WTC11 (cell line): Measurements from ENCODE around the gene PTPN4. TPM values are rescaled to one million over a fixed set of nuclear protein-coding genes. Genes with fewer than 3 reads are reported as not detected.

Source experiments
- ATAC-seq: fragments of 200-7000 bp; cut with Tn5 transposase; 2 replicates; pipeline ENCODE4 v1.10.0; 2021; ENCODE audit warnings: mild to moderate bottlenecking, moderate library complexity
- CTCF ChIA-PET: fragments of 300-600 bp; sonication (Branson Sonifier 250); formaldehyde crosslinking; loops from one replicate; lab custom pipeline; 2021; ENCODE audit warnings: antibody characterized with exemption; lab: Charles Lee
- POLR2A ChIA-PET: fragments of 350-600 bp; sonication (Branson Sonifier 250); formaldehyde crosslinking; loops from one replicate; lab custom pipeline; 2021; ENCODE audit warnings: antibody characterized with exemption; lab: Charles Lee
- DNase-seq: peaks from one replicate; pipeline ENCODE4 v3.0.0; 2021; ENCODE audit warnings: low spot score
- H3K27ac Mint-ChIP-seq: 2 replicates; pipeline ENCODE4 v1.8.0; 2021; ENCODE audit warnings: mixed read lengths
- H3K27me3 Mint-ChIP-seq: 2 replicates; pipeline ENCODE4 v1.8.0; 2021; ENCODE audit warnings: low read depth, mild to moderate bottlenecking, moderate library complexity, mixed read lengths
- H3K36me3 Mint-ChIP-seq: 2 replicates; pipeline ENCODE4 v1.8.0; 2021; ENCODE audit warnings: mixed read lengths
- H3K4me1 Mint-ChIP-seq: 2 replicates; pipeline ENCODE4 v1.8.0; 2022; ENCODE audit warnings: mixed read lengths
- H3K4me3 Mint-ChIP-seq: 2 replicates; pipeline ENCODE4 v1.8.0; 2021; ENCODE audit warnings: mild to moderate bottlenecking, moderate library complexity, mixed read lengths
- H3K9me3 Mint-ChIP-seq: 2 replicates; pipeline ENCODE4 v1.8.0; 2021; ENCODE audit warnings: mixed read lengths
- E2F1 ChIP-seq: sonication (generic); formaldehyde crosslinking; IDR thresholded peaks from 2 replicates; pipeline ENCODE4 v1.8.0; 2022; ENCODE audit warnings: mild to moderate bottlenecking, missing genetic modification reagents
- GTF2I ChIP-seq: fragments of 250-450 bp; sonication (Bioruptor Pico); conservative IDR thresholded peaks from 2 replicates; pipeline ENCODE4 v1.4.0; 2021; ENCODE audit warnings: mild to moderate bottlenecking
- IRF2 ChIP-seq: sonication (generic); formaldehyde crosslinking; IDR thresholded peaks from 2 replicates; pipeline ENCODE4 v1.8.0; 2022; ENCODE audit warnings: low read depth, missing genetic modification reagents, borderline replicate concordance
- JAZF1 ChIP-seq: fragments of 250-450 bp; sonication (Bioruptor Pico); IDR thresholded peaks from 2 replicates; pipeline ENCODE4 v1.9.0; 2021; ENCODE audit warnings: moderate library complexity, mild to moderate bottlenecking, inconsistent platforms
- MXD4 ChIP-seq: fragments of 250-450 bp; sonication (Bioruptor Pico); IDR thresholded peaks from 2 replicates; pipeline ENCODE4 v1.8.0; 2021; ENCODE audit warnings: mild to moderate bottlenecking, moderate library complexity, borderline replicate concordance
- NR2C2 ChIP-seq: sonication (generic); formaldehyde crosslinking; IDR thresholded peaks from 2 replicates; pipeline ENCODE4 v1.8.0; 2022; ENCODE audit warnings: mild to moderate bottlenecking, missing genetic modification reagents
- SOX15 ChIP-seq: fragments of 250-450 bp; sonication (Bioruptor Pico); IDR thresholded peaks from 2 replicates; pipeline ENCODE4 v1.9.0; 2021; ENCODE audit warnings: mild to moderate bottlenecking
- STAT6 ChIP-seq: sonication (generic); formaldehyde crosslinking; conservative IDR thresholded peaks from 2 replicates; pipeline ENCODE4 v1.8.1; 2023; ENCODE audit warnings: mild to moderate bottlenecking, low read depth, missing genetic modification reagents, moderate library complexity
- ZNF425 ChIP-seq: fragments of 250-450 bp; sonication (Bioruptor Pico); conservative IDR thresholded peaks from 2 replicates; pipeline ENCODE4 v1.9.0; 2021; ENCODE audit warnings: mild to moderate bottlenecking
- ZNF532 ChIP-seq: fragments of 250-450 bp; sonication (Bioruptor Pico); IDR thresholded peaks from 2 replicates; pipeline ENCODE4 v1.9.0; 2021; ENCODE audit warnings: mild to moderate bottlenecking, borderline replicate concordance
- ZNF671 ChIP-seq: fragments of 250-450 bp; sonication (Bioruptor Pico); IDR thresholded peaks from 2 replicates; pipeline ENCODE4 v1.8.0; 2021; ENCODE audit warnings: mild to moderate bottlenecking
- ZSCAN18 ChIP-seq: fragments of 250-450 bp; sonication (Bioruptor Pico); IDR thresholded peaks from 2 replicates; pipeline ENCODE4 v2.1.2; 2022; ENCODE audit warnings: mild to moderate bottlenecking, moderate library complexity
- total RNA-seq: library from RNA; stranded (reverse); gene quantifications from 3 replicates; pipeline ENCODE4 v1.2.3, GENCODE V29; 2021
- TF ChIP-seq, protein P1 (sequence below): sonication (generic); formaldehyde crosslinking; IDR thresholded peaks from 2 replicates; pipeline ENCODE4 v1.8.1; 2022; ENCODE audit warnings: low read depth, mild to moderate bottlenecking, moderate library complexity, missing genetic modification reagents, borderline replicate concordance
- TF ChIP-seq, protein P2 (sequence below): sonication (generic); formaldehyde crosslinking; IDR thresholded peaks from 2 replicates; pipeline ENCODE4 v1.8.1; 2023; ENCODE audit warnings: mild to moderate bottlenecking, missing genetic modification reagents, moderate library complexity

Gene PTPN4
- total RNA-seq, 1 experiment from 2014 or later, result 85.8 TPM

GRCh38 chr2:119837350-119837749, 77.6 kb downstream of the PTPN4 start:
- peaks cover 29% of the 10 kb centered on the region for H3K4me1 Mint-ChIP-seq
- no peak for DNase-seq
- H3K36me3 Mint-ChIP-seq, result peaks cover 11% of the 10 kb centered on the region
- CTCF ChIA-PET, result interaction anchor here (1.1 to 2.0 kb wide), 5 partner anchors 22 to 140 kb away, joined by 3 to 4 read pairs (median 3); no protein-coding TSS in a partner anchor
- no peak overlapping the region for H3K4me3 Mint-ChIP-seq
- H3K9me3 Mint-ChIP-seq, result peaks cover 10% of the 10 kb centered on the region
- TF ChIP-seq ZSCAN18 (no peak), SOX15 (no peak)
- TF ChIP-seq, protein P1, sequence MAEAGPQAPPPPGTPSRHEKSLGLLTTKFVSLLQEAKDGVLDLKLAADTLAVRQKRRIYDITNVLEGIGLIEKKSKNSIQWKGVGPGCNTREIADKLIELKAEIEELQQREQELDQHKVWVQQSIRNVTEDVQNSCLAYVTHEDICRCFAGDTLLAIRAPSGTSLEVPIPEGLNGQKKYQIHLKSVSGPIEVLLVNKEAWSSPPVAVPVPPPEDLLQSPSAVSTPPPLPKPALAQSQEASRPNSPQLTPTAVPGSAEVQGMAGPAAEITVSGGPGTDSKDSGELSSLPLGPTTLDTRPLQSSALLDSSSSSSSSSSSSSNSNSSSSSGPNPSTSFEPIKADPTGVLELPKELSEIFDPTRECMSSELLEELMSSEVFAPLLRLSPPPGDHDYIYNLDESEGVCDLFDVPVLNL (CRISPR knock-in tag), result no peak
- TF ChIP-seq, all 79 proteins: peak for 0
- POLR2A ChIA-PET, result no interaction called here
- Mint-ChIP-seq H3K27ac (peak overlapping the region; percentile 51), H3K27me3 (no peaks in the 10 kb centered on the region)
- ATAC-seq, result no peak

- Mint-ChIP-seq H3K4me1 (peaks cover 26% of the 10 kb centered on the region), H3K4me3 (no peak overlapping the region), H3K27me3 (no peaks in the 10 kb centered on the region)
- POLR2A ChIA-PET, result no interaction called here
- CTCF ChIA-PET, result interaction anchor here (0.6 to 2.0 kb wide), 6 partner anchors 22 to 1853 kb away, joined by 3 to 4 read pairs (median 3); no protein-coding TSS in a partner anchor
- no peak for TF ChIP-seq ZNF671
- TF ChIP-seq GTF2I (CRISPR knock-in tag), result no peak
- TF ChIP-seq NR2C2 (CRISPR knock-in tag), result no peak
- no peak for TF ChIP-seq MXD4 (CRISPR knock-in tag)
- TF ChIP-seq, protein P2, sequence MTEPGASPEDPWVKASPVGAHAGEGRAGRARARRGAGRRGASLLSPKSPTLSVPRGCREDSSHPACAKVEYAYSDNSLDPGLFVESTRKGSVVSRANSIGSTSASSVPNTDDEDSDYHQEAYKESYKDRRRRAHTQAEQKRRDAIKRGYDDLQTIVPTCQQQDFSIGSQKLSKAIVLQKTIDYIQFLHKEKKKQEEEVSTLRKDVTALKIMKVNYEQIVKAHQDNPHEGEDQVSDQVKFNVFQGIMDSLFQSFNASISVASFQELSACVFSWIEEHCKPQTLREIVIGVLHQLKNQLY (CRISPR knock-in tag), result no peak
- TF ChIP-seq JAZF1 (CRISPR knock-in tag), result no peak
- TF ChIP-seq, all 79 proteins: peak for 0
- DNase-seq (no peak), ATAC-seq (no peak)
- Mint-ChIP-seq H3K9me3 (peaks cover 14% of the 10 kb centered on the region), H3K36me3 (peaks cover 15% of the 10 kb centered on the region), H3K27ac (peak overlapping the region; percentile 51)
Measured at GRCh38 chr2:119837759-119838158, 78.0 kb downstream of the PTPN4 start.

DNA sequence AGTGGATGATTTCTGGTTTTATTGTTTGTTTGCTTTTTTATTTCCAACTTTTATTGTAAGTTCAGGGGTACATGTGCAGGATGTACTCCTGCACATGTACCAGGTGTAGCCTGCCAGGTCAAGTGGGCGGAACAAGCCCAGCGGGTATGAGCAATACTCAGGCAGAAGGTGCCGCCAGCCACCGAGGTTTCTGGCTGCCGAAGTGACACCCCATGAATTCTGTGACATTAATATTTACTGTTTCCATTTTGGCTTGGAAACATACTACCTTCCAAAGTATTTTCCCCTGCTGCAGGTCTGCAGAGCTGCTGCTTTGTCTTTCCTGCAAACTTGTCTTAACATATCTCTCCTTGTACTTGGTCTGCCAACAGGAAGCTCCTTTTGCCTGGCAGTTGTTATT, 78.5 kb downstream of the PTPN4 start:
- Mint-ChIP-seq H3K27ac (peak overlapping the region; percentile 35), H3K4me3 (no peak overlapping the region), H3K36me3 (peaks cover 20% of the 10 kb centered on the region), H3K27me3 (no peaks in the 10 kb centered on the region; the same call in 1 of the 2 replicates), H3K9me3 (peaks cover 17% of the 10 kb centered on the region), H3K4me1 (peaks cover 22% of the 10 kb centered on the region)
- DNase-seq, result no peak
- no peak for ATAC-seq
- ChIA-PET CTCF (interaction anchor here (0.6 to 2.0 kb wide), 5 partner anchors 21 to 1853 kb away, joined by 3 to 4 read pairs (median 3); no protein-coding TSS in a partner anchor), POLR2A (no interaction called here)
- TF ChIP-seq IRF2 (CRISPR knock-in tag), result no peak

GRCh38 chr2:119841550-119841949, 81.8 kb downstream of the PTPN4 start:
- DNase-seq, result no peak
- POLR2A ChIA-PET, result no interaction called here
- H3K9me3 Mint-ChIP-seq, result peaks cover 28% of the 10 kb centered on the region
- ATAC-seq, result no peak
- CTCF ChIA-PET, result no interaction called here
- H3K27ac Mint-ChIP-seq, result peak overlapping the region; percentile 7; the same call in 1 of the 2 replicates
- H3K36me3 Mint-ChIP-seq, result peaks cover 30% of the 10 kb centered on the region
- no peaks in the 10 kb centered on the region; the same call in 1 of the 2 replicates for H3K27me3 Mint-ChIP-seq
- H3K4me1 Mint-ChIP-seq, result peaks cover 19% of the 10 kb centered on the region
- no peak overlapping the region for H3K4me3 Mint-ChIP-seq
- no peak for TF ChIP-seq STAT6 (CRISPR knock-in tag)
- TF ChIP-seq ZNF425 (CRISPR knock-in tag), result no peak
- TF ChIP-seq ZNF532, result no peak
- no peak for TF ChIP-seq E2F1
